ENCODE results near the gene CDK2.

GRCh38 chr12:55935738-55936151 lies 30.9 kb upstream of the CDK2 start:
- TF ChIP-seq CTCF (IDR thresholded peaks at IDR 0.05) (no peak), POLR2A (IDR thresholded peaks at IDR 0.05) (no peak)
